ENCODE measurements around the gene SLC27A4.

DNA sequence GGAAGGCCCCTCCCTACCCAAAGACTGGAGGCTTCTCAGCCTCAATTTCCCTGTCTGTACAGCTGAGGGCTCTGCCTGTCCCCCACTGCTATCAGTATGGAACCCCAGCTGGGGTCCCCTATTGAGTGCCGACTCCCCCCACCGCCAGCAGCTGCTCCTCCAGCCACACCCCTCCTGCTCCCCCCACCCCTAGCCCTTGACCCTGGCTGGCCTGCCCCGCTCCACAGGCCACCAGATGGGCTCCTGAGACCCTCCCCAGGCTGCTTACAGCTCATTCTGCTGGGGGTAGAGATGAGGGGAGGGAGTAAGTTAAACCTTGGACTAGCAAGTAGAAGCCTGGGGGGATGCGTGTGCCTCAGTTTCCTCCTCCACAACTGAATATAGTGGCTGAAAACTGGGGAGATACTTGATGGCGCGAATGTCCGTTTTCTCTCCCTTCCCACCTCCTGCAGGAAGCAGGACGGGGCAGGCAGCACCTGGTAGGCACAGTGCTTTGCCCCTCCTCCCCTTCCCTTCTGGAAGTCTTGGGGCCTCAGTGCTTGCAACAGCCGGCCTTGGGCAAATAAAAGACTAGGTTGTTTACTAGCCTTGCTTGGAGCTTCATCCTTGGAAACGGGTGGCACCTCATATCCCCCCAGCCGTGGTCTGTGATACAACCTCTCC is 50.0 kb downstream of the SLC27A4 start:
- no peak for TF ChIP-seq CTCF (IDR thresholded peaks at IDR 0.05)
- TF ChIP-seq POLR2AphosphoS5 (IDR thresholded peaks at IDR 0.05): no peak
- no peak for TF ChIP-seq EP300 (IDR thresholded peaks at IDR 0.05)
- no peak for TF ChIP-seq POLR2A (IDR thresholded peaks at IDR 0.05; ENCODE audit: low read depth)

Measured in esophagus muscularis mucosa (tissue), 4 donors.